HG03064 (cell line): ENCODE measurements around the gene TBCC.

Experiments
- ATAC-seq: cut with Tn5 transposase; IDR thresholded peaks from one replicate; pipeline ENCODE4 v1.9.1; 2021; ENCODE audit warnings: low read depth; ENCODE audit not compliant: unreplicated experiment

The TBCC gene

GRCh38 chr6:42698217-42698616, 47.7 kb downstream of the TBCC start:
- no peak for ATAC-seq

- no peak for ATAC-seq
Observed at GRCh38 chr6:42697268-42697655, 48.6 kb downstream of the TBCC start.

GRCh38 chr6:42696526-42697267, 49.2 kb downstream of the TBCC start:
- ATAC-seq = no peak

- ATAC-seq = no peak
Observed at GRCh38 chr6:42694586-42694985, 51.3 kb downstream of the TBCC start.
